ENCODE measurements around the gene ZBTB26. TPM values are rescaled to one million over a fixed set of nuclear protein-coding genes. Genes with fewer than 3 reads are reported as not detected.
"Not testable (repeated sequence)": the region's sequence is repeated elsewhere in the genome, so short reads cannot be mapped to it uniquely, and the experiment has no call there.

Gene ZBTB26
- total RNA-seq, 2 experiments from 2014 or later: 5.2 to 5.8 TPM

DNA sequence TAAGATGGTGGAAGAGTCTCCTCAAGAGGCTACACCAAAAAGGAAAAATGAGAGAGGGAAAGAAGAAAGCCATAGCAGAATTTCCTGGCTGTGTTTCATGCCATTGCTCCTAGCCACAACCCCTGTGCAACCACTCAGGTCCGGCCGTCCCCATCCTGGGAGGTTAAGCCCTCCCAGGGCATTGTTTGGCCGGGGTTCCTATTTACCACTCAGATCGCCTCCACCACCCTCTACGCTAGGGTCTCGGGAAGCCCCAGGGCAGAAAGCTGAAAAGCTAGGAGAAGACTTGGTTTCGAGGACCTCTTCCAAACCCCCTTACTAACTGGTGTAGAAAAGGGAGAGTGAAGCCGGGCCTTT lies 26.9 kb downstream of the ZBTB26 start:
- Mint-ChIP-seq H3K4me3 (peak overlapping the region; percentile 91), H3K27me3 (no peaks in the 10 kb centered on the region), H3K27ac (peak overlapping the region; percentile 91), H3K36me3 (peaks cover 11% of the 10 kb centered on the region), H3K9me3 (no peaks in the 10 kb centered on the region), H3K4me1 (peaks cover 25% of the 10 kb centered on the region)
- DNase-seq: peak; percentile 33

DNA sequence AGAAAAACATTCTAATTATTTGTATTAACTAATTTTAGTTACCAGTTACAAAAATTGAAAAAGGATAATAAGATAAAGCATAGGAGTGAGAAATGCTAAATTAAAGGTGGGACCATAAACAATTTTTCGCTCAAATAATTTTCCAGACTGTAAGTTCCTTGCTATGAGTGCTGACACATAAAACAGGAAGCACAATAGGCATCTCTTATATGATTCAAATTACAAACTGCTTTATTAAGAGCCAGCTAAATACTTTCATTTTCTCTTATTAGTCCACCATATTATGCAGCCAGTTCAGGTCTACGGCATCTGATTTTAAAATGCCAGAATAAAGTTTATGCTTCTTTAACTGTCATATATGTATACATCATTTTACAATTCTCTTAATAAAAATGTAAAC lies 30.5 kb downstream of the ZBTB26 start:
- no peak overlapping the region for H3K27ac Mint-ChIP-seq
- DNase-seq: no peak
- no peaks in the 10 kb centered on the region for H3K27me3 Mint-ChIP-seq

DNA sequence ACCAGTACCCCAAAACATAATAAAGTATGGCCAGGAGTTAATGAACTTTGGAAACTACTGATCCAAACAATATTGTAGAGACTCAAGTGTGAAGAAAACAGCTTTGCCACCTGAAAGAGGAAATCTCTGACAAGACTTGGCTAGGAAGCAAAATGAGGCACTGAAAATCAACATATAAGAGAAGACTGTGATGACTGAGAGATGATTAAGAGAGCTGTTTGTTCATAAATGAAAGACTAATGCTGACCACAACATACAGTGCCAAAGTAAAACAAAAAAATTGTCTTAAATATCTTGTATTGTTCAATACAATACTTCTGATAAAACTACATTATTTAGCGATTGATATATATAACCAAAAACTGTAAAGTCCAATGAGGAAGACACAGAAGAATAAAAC lies 33.3 kb downstream of the ZBTB26 start:
- Mint-ChIP-seq H3K27ac (peak overlapping the region; percentile 2), H3K27me3 (no peaks in the 10 kb centered on the region), H3K36me3 (peaks cover 5% of the 10 kb centered on the region), H3K4me3 (no peak overlapping the region), H3K4me1 (peaks cover 28% of the 10 kb centered on the region), H3K9me3 (no peaks in the 10 kb centered on the region)
- no peak for DNase-seq

More for the DNA sequence above, 30.5 kb downstream of the ZBTB26 start:
- Mint-ChIP-seq H3K36me3 (peaks cover 5% of the 10 kb centered on the region), H3K9me3 (no peaks in the 10 kb centered on the region), H3K4me3 (no peak overlapping the region), H3K4me1 (peaks cover 35% of the 10 kb centered on the region)

DNA sequence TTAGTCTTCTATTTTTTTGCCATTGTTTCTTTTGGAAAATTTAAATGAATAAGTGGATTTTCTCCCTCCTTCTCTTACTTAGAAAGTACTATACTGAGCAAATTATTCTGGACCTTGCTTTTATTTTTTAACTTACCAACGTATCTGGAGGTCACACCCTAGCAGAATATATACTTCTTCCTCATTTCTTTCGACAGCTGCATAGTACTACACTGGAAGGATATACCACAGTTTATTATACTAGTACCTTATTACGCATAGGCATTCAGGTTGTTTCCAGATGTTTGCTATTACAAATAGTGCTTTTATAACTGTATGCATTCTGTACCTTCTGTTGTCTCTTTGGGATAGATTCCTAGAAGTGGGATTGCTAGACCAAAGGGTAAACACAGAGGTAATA lies 42.8 kb downstream of the ZBTB26 start:
- Mint-ChIP-seq H3K36me3 (peaks cover 15% of the 10 kb centered on the region), H3K9me3 (no peaks in the 10 kb centered on the region), H3K4me1 (no peaks in the 10 kb centered on the region), H3K27me3 (no peaks in the 10 kb centered on the region), H3K4me3 (no peak overlapping the region), H3K27ac (no peak overlapping the region)
- DNase-seq: no peak

DNA sequence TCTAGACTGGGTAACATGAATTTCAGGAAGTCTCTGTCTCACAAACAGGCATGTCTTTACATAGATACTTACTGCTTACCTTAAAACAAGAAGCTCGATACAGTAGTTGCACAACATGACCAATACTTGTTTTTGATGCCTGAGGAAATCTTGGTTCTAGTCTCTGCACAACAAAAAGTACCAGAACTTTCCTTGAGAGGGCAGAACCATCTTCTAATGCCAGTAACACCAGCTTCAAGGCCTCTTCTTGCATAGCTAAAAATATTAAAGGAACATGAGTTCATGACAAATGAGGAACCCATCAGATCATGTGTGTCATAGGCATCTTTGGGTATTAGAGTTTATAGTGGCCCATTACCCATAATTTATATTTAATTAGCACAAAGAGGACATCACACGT lies 48.2 kb downstream of the ZBTB26 start:
- H3K27me3 Mint-ChIP-seq: no peaks in the 10 kb centered on the region
- no peaks in the 10 kb centered on the region for H3K9me3 Mint-ChIP-seq
- H3K4me1 Mint-ChIP-seq: peaks cover 11% of the 10 kb centered on the region
- H3K27ac Mint-ChIP-seq: peak overlapping the region; percentile 66
- peaks cover 9% of the 10 kb centered on the region for H3K36me3 Mint-ChIP-seq
- no peak for DNase-seq
- no peak overlapping the region for H3K4me3 Mint-ChIP-seq

DNA sequence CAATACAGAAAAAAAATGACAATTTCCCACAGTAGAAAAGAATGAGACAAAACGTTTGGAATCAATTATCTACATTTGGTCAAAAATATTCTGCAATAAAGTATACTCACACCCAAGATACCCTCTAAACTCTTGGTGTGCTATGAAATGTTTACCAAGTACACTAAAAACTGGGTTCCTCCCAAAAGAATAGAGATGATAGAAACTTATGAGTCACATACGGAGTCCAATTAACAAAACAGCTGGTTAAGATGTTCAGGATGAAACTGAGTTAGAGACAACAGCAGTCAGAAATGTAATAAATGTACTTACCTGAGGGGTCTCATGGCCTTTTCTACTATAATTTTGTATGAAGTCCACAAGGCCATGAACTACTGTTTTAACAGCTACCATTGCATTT lies 51.9 kb downstream of the ZBTB26 start:
- DNase-seq: no peak
- Mint-ChIP-seq H3K36me3 (peaks cover 22% of the 10 kb centered on the region), H3K27me3 (no peaks in the 10 kb centered on the region)

DNA sequence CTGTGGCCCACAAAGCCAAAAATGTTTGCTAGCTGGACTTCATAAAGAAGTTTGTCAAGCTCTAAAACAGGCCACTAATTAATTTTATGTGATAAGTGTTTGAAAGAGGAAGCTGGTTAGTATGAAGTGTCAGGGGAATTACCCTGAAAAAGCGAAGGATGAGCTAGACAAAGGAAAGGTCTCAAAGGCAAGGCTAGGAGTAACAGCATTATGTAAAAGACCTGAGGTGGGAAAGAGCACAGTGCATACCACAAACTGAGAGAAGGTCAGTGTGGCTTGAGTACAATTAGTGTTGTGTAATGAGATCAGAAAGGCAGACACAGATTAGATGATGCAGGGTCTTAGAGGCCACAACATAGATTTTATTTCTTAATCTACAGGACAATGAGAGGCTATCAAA lies 55.8 kb downstream of the ZBTB26 start:
- H3K36me3 Mint-ChIP-seq: peaks cover 28% of the 10 kb centered on the region
- no peaks in the 10 kb centered on the region for H3K9me3 Mint-ChIP-seq

More for the DNA sequence above, 51.9 kb downstream of the ZBTB26 start:
- no peak overlapping the region for H3K27ac Mint-ChIP-seq
- no peak overlapping the region for H3K4me3 Mint-ChIP-seq
- no peaks in the 10 kb centered on the region for H3K9me3 Mint-ChIP-seq
- peaks cover 17% of the 10 kb centered on the region for H3K4me1 Mint-ChIP-seq

DNA sequence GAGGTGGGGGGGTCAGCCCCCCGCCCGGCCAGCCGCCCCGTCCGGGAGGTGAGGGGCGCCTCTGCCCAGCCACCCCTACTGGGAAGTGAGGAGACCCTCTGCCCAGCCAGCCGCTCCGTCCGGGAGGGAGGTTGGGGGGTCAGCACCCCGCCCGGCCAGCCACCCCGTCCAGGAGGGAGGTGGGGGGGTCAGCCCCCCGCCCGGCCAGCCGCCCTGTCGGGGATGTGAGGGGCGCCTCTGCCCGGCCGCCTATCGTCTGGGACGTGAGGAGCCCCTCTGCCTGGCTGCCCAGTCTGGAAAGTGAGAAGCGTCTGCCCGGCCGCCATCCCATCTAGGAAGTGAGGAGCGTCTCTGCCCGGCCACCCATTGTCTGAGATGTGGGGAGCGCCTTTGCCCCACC lies 64.0 kb downstream of the ZBTB26 start:
- not testable (repeated sequence) for H3K27me3 Mint-ChIP-seq, H3K4me1 Mint-ChIP-seq, H3K4me3 Mint-ChIP-seq, H3K9me3 Mint-ChIP-seq, H3K27ac Mint-ChIP-seq, DNase-seq
- H3K36me3 Mint-ChIP-seq: peaks cover 24% of the 10 kb centered on the region

More for the DNA sequence above, 55.8 kb downstream of the ZBTB26 start:
- Mint-ChIP-seq H3K4me1 (peaks cover 8% of the 10 kb centered on the region), H3K27me3 (no peaks in the 10 kb centered on the region), H3K4me3 (no peak overlapping the region), H3K27ac (peak overlapping the region; percentile 55)
- DNase-seq: no peak

DNA sequence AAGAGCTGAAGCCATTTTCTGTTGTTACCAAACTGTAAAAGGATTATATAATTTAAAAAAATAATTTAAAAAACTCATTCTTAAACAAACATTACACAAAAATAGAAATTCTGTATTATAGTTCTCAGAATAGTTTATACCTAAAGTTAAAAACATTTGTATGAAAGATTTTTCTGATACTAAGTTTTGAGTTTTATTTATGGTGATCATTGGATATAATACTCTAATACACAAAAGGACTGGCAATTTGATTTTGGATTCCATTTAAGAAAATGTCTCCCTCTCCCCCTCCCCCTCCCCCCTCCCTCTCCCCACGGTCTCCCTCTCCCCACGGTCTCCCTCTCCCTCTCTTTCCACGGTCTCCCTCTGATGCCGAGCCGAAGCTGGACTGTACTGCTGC lies 65.2 kb downstream of the ZBTB26 start:
- no peaks in the 10 kb centered on the region for H3K9me3 Mint-ChIP-seq
- H3K36me3 Mint-ChIP-seq: peaks cover 22% of the 10 kb centered on the region
- no peak overlapping the region for H3K4me3 Mint-ChIP-seq
- no peak for DNase-seq
- H3K27ac Mint-ChIP-seq: no peak overlapping the region
- no peaks in the 10 kb centered on the region for H3K4me1 Mint-ChIP-seq
- H3K27me3 Mint-ChIP-seq: no peaks in the 10 kb centered on the region

Other genes with a start within 250 kb of the ZBTB26 start
- gene OR1L4, start 207.5 kb downstream of the ZBTB26 start, total RNA-seq: not detected
- gene OR1L6, start 189.2 kb downstream of the ZBTB26 start, total RNA-seq: not detected
- gene OR5C1, start 142.6 kb downstream of the ZBTB26 start, total RNA-seq: not detected
- not detected for gene OR1K1, start 131.4 kb downstream of the ZBTB26 start, total RNA-seq
- gene PDCL, start 102.9 kb downstream of the ZBTB26 start, total RNA-seq: 10 to 100 TPM; 20.5 to 21.4 TPM
- 10 to 100 TPM; 26.4 to 28.0 TPM for gene RC3H2, start 26.2 kb downstream of the ZBTB26 start, total RNA-seq
- gene ZBTB6, start 18.2 kb downstream of the ZBTB26 start, total RNA-seq: 10 to 100 TPM in 1 of 2 experiments, 1 to 10 TPM in 1; 9.6 to 10.5 TPM
- gene RABGAP1, start 9.5 kb upstream of the ZBTB26 start, total RNA-seq: 10 to 100 TPM; 19.4 to 20.6 TPM
- under 1 TPM in 1 of 2 experiments, not detected in 1; 0.42 TPM for gene GPR21, start 102.2 kb upstream of the ZBTB26 start, total RNA-seq

All from activated naive CD8-positive, alpha-beta T cell treated with anti-CD3 and anti-CD28 coated beads for 36 hours (primary cell).